ENCODE data around the gene FAM151B. TPM values are rescaled to one million over a fixed set of nuclear protein-coding genes. Genes with fewer than 3 reads are reported as not detected.

FAM151B gene
- total and polyA plus RNA-seq, 10 of the 15 experiments (the other 5 are each of a cell fraction or from before 2014, with no cell fraction given) = 0.05 to 0.79 (median 0.22) TPM

- no TSS peak for BruUV-seq (replicated peaks)
- Histone ChIP-seq H3K4me3 (no peak overlapping the region), H3K79me2 (ENCODE audit: control insufficient read depth, insufficient read depth, low read length) (no peaks in the 10 kb centered on the region), H4K20me1 (ENCODE audit: control insufficient read depth, insufficient read depth) (no peaks in the 10 kb centered on the region), H3K9ac (ENCODE audit: control insufficient read depth, insufficient read depth, low read length) (no peak overlapping the region), H3K27ac (ENCODE audit: control insufficient read depth, insufficient read depth) (no peak overlapping the region), H3K27me3 (replicated peaks in 1 of 2; ENCODE audit: control insufficient read depth in 2 of 2, insufficient read depth in 2 of 2, low read length in 1 of 2) (no peaks in the 10 kb centered on the region), H3K9me3 (replicated peaks; ENCODE audit: control insufficient read depth, insufficient read depth, low read length) (no peaks in the 10 kb centered on the region; the same call in 2 of the 3 replicates), H3K36me3 (ENCODE audit: control insufficient read depth in 2 of 2, insufficient read depth in 2 of 2, low read length in 1 of 2) (peaks cover 2 to 5% of the 10 kb centered on the region in 2 experiments; a peak in 3 of 4 replicates), H3K4me1 (ENCODE audit: control insufficient read depth, insufficient read depth, low read length) (no peaks in the 10 kb centered on the region; the same call in 1 of the 2 replicates), H3K4me2 (ENCODE audit: control insufficient read depth, insufficient read depth) (no peak overlapping the region), H2AFZ (ENCODE audit: control insufficient read depth, low read depth, low read length) (no peak overlapping the region)
- TF ChIP-seq EGR1 (IDR thresholded peaks at IDR 0.05; ENCODE audit: borderline replicate concordance in 1 of 2, low read depth in 2 of 2, low read length in 2 of 2) (no peak), CBFB (IDR thresholded peaks at IDR 0.05; ENCODE audit: low read depth) (no peak), RELB (IDR thresholded peaks at IDR 0.05; ENCODE audit: low read depth) (no peak)
- DNase-seq (ENCODE audit: low read depth, low spot score) (no peak), ATAC-seq (no peak), FAIRE-seq (no peak)
- ChIA-PET SMC1A (ENCODE audit: uncharacterized antibody, unreplicated experiment) (no interaction called here), CTCF (no interaction called here), RAD21 (ENCODE audit: unreplicated experiment) (no interaction called here), POLR2A (no interaction called here)
- intact Hi-C loops (cut with micrococcal nuclease; ENCODE audit: unreplicated experiment) = no loop called here
- WGBS (ENCODE audit: insufficient coverage, insufficient replicate concordance, low lambda C conversion rate, missing lambda C conversion rate) = 99% methylated on average over 4 of the region's 4 CpGs
- in situ Hi-C loops (cut with MboI) = no loop called here
These were observed 49.2 kb upstream of the FAM151B start for GRCh38 chr5:80438739-80439138.

GRCh38 chr5:80439213-80439612 lies 48.7 kb upstream of the FAM151B start:
- Histone ChIP-seq H3K4me3 (no peak overlapping the region), H4K20me1 (ENCODE audit: control insufficient read depth, insufficient read depth) (no peaks in the 10 kb centered on the region), H3K27me3 (replicated peaks in 1 of 2; ENCODE audit: control insufficient read depth in 2 of 2, insufficient read depth in 2 of 2, low read length in 1 of 2) (no peaks in the 10 kb centered on the region), H3K79me2 (ENCODE audit: control insufficient read depth, insufficient read depth, low read length) (no peaks in the 10 kb centered on the region), H3K9ac (ENCODE audit: control insufficient read depth, insufficient read depth, low read length) (no peak overlapping the region), H3K4me1 (ENCODE audit: control insufficient read depth, insufficient read depth, low read length) (no peaks in the 10 kb centered on the region; the same call in 1 of the 2 replicates), H3K36me3 (ENCODE audit: control insufficient read depth in 2 of 2, insufficient read depth in 2 of 2, low read length in 1 of 2) (peaks cover 2 to 5% of the 10 kb centered on the region in 2 experiments; a peak in 3 of 4 replicates), H3K27ac (ENCODE audit: control insufficient read depth, insufficient read depth) (no peak overlapping the region), H3K4me2 (ENCODE audit: control insufficient read depth, insufficient read depth) (no peak overlapping the region), H2AFZ (ENCODE audit: control insufficient read depth, low read depth, low read length) (no peak overlapping the region), H3K9me3 (replicated peaks; ENCODE audit: control insufficient read depth, insufficient read depth, low read length) (no peaks in the 10 kb centered on the region; the same call in 2 of the 3 replicates)
- DNase-seq (ENCODE audit: low read depth, low spot score) (no peak), FAIRE-seq (no peak), ATAC-seq (no peak)
- POLR2A ChIA-PET = no interaction called here
- no TSS peak for BruUV-seq (replicated peaks)
- SMC1A ChIA-PET (ENCODE audit: uncharacterized antibody, unreplicated experiment) = no interaction called here
- RAD21 ChIA-PET (ENCODE audit: unreplicated experiment) = no interaction called here
- intact Hi-C loops (cut with micrococcal nuclease; ENCODE audit: unreplicated experiment) = no loop called here
- CTCF ChIA-PET = no interaction called here
- in situ Hi-C loops (cut with MboI) = no loop called here
- TF ChIP-seq ASH2L (IDR thresholded peaks at IDR 0.05; ENCODE audit: borderline replicate concordance, low read depth) (no peak), EP300 (IDR thresholded peaks at IDR 0.05; ENCODE audit: borderline replicate concordance in 1 of 2, control insufficient read depth in 1 of 2, low read depth in 2 of 2, low read length in 2 of 2) (no peak), GATAD2B (conservative IDR thresholded peaks at IDR 0.05; ENCODE audit: low read depth) (no peak), HDGF (IDR thresholded peaks at IDR 0.05) (no peak), ZNF274 (IDR thresholded peaks at IDR 0.05; ENCODE audit: insufficient read depth, insufficient read length) (no peak), MYB (IDR thresholded peaks at IDR 0.05; ENCODE audit: borderline replicate concordance, low read depth, low read length) (no peak), MEF2A (IDR thresholded peaks at IDR 0.05; ENCODE audit: insufficient read depth, low read depth, low read length) (no peak), SPI1 (IDR thresholded peaks at IDR 0.05; ENCODE audit: borderline replicate concordance, insufficient read depth, low read depth, low read length) (no peak), KLF5 (IDR thresholded peaks at IDR 0.05; ENCODE audit: partially characterized antibody) (no peak)
- TF ChIP-seq, protein P1, sequence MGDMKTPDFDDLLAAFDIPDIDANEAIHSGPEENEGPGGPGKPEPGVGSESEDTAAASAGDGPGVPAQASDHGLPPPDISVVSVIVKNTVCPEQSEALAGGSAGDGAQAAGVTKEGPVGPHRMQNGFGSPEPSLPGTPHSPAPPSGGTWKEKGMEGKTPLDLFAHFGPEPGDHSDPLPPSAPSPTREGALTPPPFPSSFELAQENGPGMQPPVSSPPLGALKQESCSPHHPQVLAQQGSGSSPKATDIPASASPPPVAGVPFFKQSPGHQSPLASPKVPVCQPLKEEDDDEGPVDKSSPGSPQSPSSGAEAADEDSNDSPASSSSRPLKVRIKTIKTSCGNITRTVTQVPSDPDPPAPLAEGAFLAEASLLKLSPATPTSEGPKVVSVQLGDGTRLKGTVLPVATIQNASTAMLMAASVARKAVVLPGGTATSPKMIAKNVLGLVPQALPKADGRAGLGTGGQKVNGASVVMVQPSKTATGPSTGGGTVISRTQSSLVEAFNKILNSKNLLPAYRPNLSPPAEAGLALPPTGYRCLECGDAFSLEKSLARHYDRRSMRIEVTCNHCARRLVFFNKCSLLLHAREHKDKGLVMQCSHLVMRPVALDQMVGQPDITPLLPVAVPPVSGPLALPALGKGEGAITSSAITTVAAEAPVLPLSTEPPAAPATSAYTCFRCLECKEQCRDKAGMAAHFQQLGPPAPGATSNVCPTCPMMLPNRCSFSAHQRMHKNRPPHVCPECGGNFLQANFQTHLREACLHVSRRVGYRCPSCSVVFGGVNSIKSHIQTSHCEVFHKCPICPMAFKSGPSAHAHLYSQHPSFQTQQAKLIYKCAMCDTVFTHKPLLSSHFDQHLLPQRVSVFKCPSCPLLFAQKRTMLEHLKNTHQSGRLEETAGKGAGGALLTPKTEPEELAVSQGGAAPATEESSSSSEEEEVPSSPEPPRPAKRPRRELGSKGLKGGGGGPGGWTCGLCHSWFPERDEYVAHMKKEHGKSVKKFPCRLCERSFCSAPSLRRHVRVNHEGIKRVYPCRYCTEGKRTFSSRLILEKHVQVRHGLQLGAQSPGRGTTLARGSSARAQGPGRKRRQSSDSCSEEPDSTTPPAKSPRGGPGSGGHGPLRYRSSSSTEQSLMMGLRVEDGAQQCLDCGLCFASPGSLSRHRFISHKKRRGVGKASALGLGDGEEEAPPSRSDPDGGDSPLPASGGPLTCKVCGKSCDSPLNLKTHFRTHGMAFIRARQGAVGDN (IDR thresholded peaks at IDR 0.05) = no peak

Data from GM12878 (cell line).